GM19025 (cell line): ENCODE results near the gene CLEC16A.
A peak's percentile ranks its signal among the peaks of the same experiment; 100 is the strongest.

Experiments used
- ATAC-seq: cut with Tn5 transposase; IDR thresholded peaks from one replicate; pipeline ENCODE4 v1.9.1; 2021; ENCODE audit warnings: mild to moderate bottlenecking, low read depth, moderate library complexity; ENCODE audit not compliant: unreplicated experiment

Gene CLEC16A

DNA sequence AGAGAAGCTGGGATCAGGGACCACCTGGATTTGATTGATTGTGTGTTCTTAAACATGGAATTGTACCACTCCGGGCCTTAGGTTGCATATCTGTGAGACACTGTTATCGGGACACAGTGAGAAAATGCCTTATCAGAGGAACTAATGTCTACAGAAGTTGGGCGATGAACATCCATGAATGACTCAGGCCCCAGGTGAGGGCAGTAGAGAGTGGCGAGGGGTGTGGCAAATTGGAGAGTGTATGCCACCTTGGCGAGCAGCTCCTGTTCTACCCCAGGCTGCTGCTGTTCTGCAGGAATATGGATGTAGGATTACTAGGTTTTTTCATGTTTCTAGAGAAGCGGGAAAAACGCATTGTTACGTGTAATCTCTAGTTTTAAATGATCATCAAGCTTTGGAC lies 38.8 kb downstream of the CLEC16A start:
- ATAC-seq, result no peak

DNA sequence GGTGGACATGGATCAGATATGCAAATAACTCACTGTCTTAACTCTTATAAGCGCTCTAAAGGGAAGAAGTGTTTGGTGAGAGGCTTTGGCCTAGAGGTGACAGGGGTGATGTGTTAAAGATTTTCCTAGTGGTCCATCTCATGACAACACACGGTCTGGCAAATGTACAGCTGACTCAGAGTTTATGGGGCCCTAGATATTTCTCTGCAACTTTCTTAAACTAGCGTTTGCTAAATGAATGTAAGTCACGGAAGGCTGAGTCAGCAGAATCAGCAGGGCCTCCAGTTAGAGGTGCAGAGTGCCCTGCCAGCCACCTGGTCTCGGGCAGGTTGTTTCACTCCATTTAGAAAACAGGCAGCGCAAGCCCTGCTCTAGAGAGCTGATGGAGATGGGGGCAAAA lies 40.1 kb downstream of the CLEC16A start:
- no peak for ATAC-seq

DNA sequence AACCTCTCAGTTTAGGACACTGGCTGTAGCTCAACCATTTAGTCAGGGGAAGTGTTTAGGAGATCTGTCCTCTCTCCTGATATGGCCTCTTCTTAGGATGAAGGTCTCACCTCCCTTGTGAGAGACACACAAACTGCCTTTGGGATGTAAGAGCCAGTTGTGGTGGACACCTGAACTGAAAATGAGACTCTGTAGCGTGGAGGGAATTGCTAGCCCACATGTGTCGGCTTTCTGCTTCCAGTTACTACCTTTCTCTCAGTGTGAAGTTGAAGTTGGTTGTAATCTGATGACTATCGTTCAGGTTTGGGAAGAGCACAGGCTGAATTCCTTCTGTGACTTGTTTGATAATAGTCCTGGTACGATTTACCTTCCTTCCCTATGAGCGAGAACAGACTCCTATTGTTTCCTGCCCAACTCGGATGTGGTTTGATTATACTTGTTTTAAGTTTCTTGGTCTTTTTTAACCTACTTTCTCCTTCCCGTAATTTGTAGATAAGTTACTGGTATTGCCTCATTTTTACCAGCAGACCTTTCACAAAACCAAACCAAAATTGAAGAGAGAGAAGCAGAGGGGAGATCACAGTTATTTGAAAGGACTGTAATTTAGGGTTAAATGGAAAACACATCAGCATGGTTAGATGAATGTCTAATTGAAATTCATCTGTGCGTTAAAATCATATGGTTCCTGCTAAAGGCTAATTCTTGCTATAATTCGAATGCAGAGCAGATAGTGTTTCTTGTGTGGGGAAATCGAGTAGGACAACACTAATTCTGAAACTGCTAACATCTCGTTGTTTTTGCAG lies 43.2 kb downstream of the CLEC16A start:
- ATAC-seq, result no peak

DNA sequence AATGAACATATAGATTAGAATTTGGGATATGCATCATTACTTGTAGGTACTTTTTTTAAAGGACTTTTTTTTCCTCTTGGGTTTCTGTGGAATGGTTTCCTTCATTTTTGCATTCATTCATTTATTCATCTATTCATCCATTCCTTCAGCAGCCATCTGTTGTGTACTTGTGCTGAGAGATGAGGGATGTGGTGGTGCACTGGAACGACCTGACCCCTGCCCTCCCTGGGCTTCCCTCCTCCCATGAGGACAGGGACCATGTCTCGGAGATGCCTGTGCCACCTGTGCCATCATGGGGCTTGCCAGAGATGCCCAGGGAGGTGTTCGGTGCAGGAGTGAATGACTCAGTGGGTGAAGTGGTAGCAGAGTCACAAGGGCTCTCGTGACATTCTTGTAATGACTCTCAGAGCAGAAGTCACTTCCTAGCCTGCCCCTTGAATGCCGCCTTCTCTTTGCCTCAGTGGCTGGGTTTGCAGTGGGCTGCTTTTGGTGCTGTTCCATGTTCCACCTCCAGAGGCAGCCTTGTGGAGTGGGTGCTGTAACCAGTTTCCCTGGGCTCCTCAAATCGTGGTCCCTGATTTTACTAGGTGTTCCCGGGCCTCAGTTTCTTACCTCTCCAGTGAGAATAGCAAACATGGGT lies 43.9 kb downstream of the CLEC16A start:
- peak; percentile 52 for ATAC-seq

GRCh38 chr16:10988879-10989278 lies 44.5 kb downstream of the CLEC16A start:
- no peak for ATAC-seq

DNA sequence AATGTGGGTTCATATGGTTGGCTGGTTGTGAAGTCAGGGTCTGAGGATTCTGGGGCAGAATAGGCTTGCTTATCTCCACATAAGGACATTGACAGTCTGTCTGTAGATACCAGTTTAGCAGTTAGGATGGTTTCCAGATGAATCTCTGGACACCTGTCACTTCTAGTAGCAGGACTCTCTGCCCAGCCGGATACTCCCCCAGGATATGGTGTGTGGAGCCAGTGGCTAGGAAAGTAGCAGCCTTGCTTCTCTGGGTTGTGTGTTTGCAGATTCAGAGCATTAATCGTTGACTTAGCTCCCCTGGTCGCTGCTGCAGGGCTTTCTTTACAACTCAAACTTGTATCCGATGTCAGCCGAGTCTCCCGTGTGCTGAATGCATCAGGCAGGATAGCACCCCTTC lies 45.2 kb downstream of the CLEC16A start:
- no peak for ATAC-seq

- ATAC-seq, result no peak
Observed at GRCh38 chr16:10990378-10990777, 46.0 kb downstream of the CLEC16A start.

DNA sequence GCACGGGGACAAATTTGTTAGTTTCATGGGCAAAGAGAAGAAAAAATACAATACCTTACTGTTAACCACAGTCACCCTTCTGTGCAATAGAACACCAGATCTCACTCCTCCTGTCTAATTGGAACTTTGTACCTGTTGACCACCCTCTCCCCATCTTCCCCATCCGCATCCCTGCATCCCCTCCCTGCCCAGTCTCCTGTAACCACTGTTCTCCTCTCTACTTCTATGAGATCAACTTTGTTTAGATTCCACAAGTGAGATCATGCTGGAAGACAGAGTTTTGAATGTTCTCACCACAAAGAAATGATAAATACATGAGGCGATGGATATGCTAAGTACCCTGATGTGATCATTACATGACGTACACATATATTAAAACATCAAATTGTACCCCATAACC lies 47.7 kb downstream of the CLEC16A start:
- ATAC-seq, result no peak

DNA sequence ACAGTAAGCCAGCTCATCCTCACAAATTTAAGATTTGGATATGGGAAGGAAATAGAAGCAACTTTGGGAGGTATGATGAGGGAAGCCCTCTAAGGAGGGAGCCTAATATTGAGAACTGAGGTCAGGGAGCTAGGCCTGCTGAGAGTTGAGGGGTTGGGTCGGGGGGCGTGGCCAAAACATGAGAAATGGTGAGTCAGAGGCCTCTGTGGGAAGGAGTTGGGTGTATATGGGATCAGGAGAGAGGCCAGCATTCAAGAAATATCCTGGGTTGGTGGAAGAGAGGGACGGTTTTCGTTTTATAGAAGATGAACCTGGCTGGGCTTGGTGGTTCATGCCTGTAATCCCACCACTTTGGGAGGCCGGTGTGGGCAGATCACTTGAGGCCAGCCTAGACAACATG lies 48.4 kb downstream of the CLEC16A start:
- no peak for ATAC-seq

DNA sequence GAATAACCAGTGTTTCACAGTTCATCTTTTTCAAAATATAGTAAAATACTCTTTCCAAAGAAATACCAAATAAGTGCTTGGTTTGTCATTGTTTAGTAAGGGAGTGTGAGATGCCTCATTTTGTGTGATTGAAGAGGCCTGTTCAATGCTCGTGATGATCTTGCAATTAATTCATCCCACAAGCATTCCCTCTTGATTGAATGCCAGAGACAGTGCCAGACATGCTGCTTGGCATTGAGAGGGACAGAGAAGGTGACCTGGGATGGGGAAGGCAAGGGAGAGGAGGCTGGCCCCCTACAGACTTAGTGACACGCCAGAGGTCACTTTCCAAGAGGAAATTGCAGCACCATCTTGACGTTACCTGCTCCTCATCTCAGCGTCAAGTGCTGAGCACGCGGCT lies 49.3 kb downstream of the CLEC16A start:
- no peak for ATAC-seq

- no peak for ATAC-seq
Observed at GRCh38 chr16:10994571-10994970, 50.2 kb downstream of the CLEC16A start.

DNA sequence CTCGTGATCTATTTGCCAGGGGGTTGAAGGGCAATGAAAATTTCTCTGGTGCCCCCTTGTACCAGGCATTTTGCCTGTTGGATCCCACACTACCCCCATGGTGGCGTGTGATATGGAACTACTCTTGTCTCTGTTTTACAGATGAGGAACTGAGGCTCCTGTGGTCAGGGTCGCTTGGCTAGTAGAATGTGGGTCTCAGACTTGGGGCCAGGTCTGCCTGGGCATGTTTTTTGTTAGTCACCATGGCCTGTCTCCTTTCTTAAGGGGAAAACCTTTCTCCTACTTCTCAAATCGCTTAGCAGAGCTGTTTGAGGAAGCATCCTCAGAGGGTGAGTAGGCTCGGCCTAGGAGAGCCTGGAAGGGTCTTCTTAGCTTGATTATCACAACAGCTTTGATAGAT lies 51.2 kb downstream of the CLEC16A start:
- no peak for ATAC-seq

DNA sequence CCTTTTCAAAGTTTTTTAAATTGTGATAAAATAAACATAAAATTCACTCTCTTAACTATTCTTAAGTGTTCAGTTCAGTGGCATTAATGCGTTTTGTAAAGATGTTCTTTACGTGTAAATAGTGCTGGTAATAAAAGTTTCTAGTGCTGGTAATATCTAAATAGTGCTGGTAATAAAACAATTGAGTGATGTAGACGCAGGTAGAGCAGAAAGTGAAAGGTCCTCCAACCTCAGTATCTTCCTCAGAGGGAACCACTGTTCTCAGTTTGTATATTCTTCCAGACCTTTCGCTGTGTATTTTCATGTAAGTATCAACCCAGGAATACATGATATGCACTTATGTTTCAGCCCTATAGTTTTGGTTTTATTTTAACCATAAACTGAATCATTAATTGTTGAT lies 53.1 kb downstream of the CLEC16A start:
- ATAC-seq, result no peak

- no peak for ATAC-seq
Observed at GRCh38 chr16:10999300-10999699, 54.9 kb downstream of the CLEC16A start.

DNA sequence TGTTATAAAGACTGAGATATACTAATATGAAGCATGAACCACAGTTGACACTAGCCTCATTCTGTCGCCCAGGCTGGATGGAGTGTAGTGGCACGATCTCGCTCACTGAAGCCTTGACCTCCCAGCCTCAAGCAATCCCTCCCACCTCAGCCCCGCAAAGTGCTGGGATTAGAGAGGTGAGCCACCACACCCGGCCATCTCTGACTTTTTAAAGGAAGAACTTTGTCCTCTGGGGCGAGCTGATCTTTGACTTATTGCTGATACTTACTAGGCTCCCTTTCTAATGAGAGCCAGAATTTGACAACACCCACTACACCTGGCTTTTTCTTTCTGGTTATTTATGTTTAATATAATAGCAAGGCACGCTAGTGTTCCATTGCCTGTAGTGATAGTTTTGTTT lies 57.2 kb downstream of the CLEC16A start:
- ATAC-seq, result no peak

DNA sequence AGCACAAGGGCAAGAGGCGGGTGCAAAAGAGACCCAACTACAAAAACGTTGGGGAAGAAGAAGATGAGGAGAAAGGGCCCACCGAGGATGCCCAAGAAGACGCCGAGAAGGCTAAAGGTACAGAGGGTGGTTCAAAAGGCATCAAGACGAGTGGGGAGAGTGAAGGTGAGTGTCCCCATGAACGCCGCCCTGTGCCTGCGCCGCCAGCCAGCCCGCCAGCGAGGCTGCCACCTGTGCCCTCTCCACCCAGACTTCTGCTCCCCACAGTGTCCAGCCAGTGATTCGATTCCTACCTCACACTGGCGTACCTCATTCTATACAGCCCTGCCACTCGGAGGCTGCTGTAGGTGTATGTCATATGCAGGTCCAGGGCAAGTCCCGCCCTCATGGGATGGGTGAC lies 58.8 kb downstream of the CLEC16A start:
- no peak for ATAC-seq

DNA sequence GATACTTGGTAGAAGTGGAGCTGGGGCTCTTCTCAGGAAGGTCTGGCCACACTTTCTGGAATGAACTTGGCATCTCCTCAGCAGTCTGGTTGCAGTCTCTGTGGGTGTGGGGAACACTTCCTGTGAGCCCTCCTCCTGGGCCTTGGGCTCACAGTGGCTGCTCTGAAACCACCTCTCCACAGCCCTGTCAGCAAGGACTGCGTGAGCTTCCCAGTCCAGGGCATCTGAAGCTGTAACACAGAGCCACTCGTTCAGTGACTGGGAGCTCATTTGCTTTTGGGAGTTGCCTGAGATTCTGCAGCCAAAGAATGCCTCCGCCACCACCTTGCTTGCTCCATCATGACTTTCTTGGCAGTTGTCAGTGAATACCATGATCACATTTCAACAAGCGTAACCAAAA lies 60.0 kb downstream of the CLEC16A start:
- ATAC-seq, result no peak

- no peak for ATAC-seq
Observed at GRCh38 chr16:11004973-11005610, 60.7 kb downstream of the CLEC16A start.

GRCh38 chr16:11005611-11005975 lies 61.2 kb downstream of the CLEC16A start:
- ATAC-seq, result no peak

DNA sequence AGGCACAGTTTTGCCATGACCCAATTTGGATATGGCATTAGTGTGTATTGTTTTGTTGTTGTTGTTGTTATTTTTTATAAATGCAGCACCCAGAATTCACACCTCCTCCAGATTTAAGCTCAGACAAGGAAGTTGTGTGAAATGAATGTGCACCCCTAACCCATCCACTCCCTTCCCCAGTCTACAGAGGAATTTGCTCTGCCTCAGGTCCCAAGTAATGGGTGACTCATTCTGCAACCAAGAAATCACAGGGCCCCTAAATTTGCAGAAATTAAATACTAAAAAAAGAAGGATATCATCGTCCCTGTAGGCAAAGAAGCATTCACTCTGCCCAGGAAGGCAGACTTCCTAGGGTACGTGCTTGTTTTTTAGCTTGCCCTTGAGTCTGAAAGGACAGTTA lies 62.3 kb downstream of the CLEC16A start:
- ATAC-seq, result no peak

GRCh38 chr16:11007714-11008280 lies 63.4 kb downstream of the CLEC16A start:
- ATAC-seq, result no peak
